DMS 273 (cell line): ENCODE data around the gene ANO10.

Source experiments
- DNase-seq: peaks from one replicate; lab custom pipeline; 2025; ENCODE audit not compliant: unreplicated experiment; lab: John Stamatoyannopoulos, UW

ANO10 gene

DNA sequence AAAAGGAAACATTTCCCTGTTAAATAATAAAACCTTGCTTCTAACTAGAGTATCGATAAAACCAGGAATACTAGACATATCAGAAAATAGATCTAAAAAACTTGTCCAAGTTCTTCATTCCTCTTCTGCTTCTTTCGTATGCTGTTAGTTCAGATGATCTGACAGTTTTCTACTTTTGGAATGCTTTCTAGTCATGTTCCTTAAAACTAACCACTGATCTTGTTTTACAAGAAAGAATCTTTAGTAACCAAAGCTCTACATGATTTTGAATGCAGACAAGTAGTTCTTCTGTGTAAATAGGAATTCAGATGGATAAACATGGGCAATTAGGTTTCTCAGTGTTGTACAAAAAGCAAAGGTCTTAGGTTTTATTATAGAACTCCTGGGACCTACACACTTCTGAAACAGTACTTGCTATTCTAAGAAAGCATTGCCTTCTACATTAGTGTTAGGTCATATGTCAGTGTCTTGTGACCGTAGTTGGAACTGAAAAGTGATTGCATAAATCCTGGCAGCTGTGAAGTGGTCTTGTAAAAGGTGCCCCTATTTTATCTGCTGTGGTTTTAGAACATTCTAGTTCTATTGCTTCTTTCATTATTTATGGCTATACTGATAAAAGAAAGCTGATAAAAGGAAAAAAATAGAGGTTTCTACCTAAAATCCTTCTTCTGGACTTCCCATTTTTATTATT lies 294.8 kb downstream of the ANO10 start:
- DNase-seq: no peak

DNA sequence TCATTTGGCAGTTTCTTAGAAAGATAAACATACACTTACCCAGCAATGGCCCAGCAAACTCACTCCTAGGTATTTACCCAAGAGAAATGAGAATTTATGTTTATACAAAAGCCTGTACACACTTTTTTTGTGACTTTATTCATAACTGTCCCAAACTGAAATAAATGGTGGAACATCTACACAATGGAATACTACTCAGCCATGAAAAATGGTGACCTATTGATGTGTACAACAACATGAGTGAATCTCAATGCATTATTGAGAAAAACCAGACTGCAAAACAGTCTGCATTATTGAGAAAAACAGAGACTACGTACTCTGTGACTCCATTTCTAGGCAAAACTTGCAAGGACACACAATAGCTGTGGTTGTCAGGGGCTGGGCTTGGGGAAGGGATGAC lies 298.3 kb downstream of the ANO10 start:
- DNase-seq: no peak

DNA sequence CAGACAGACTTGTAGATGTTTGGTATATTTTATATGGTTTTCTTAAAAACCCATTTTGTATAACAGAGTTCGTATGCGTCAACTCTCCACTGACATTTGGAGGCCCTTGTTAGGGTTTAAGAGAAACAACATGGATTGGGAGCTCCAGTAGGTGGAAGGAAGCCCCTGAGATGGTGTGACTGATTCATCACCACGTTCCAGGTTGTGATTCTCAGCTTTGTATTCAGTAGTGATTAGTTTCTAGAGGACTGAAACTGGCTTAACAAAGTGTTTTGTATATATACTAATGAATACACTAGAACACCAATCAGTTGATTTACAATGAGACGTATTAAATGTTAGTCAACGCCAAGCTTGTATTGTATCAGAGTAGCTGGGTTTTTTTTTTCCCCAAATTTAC lies 301.5 kb downstream of the ANO10 start:
- DNase-seq: no peak

DNA sequence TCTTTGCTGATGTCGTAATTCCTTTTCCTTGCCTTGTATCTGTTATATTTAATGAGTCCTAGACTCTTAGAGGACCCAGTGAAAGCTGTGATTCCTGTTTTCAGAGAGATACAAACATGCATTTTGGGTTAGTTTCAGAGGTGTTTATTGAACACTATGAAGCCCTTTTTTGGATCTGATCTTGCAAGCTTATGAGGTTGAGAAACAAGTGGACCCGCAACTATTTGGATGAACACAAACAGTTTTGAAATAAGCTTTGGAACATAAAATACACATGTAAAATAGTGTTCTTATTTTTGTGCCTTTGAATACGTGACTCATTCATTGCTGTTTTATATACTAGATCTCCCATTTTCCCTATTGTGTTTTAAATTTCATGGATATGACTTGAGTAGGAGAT lies 302.0 kb downstream of the ANO10 start:
- DNase-seq: no peak

DNA sequence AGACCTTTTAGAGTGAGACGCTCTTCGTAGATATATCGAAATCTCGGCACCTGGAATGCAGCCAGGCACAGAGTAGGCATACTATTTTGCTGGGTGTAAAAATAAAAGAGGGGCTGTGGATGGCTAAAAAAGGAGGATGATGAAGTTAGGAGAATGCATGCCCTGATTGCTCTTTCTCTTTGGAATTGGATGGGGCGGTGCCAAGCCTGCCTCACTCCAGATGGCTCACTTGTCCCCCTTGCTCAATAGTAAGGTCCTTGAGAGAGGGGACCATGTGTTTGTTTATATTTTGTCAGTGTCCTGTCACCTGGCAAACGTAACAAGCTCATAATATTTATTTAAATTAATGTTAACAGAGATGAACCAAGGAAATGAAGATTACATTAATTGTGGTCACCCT lies 302.4 kb downstream of the ANO10 start:
- peak; percentile 1 for DNase-seq

DNA sequence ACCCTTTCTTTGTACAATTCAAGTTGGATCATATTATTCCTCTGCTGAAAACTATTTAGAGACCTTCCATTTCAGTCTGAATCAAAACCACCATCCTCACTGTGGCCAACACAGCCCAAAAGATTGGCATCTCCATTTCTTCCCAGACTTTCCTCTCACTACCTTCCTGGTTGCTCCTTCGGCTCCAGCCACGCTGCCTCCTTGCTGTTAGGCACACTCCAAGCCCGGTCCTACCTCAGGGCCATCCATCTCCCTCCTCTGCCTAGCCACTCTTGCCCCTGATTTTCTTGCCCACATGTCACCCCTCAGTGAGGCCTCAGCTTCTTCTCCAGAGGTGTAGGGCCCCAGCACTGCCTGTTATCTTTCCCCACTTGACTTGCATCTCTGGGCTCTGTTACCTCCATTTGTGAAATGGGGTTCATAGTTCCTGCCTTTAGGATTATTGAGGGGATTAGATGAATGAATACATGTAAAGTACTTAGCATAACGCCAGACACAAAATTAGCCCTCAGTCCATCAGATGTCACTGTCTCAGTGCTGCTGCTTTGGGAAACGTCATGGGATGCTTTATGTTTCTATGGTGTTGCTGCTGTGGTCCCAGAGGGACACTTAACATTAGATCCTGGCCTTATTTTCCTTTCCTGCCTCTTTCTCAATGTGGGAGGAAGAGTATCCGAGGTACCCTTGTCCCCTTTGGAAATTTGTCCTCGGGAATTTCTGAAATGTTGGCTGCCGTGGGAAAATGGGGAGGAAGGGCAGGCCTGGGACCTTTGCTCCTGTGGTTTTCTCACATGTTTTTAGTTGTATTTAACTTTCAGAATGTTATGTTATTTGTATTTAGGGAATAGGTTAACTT lies 304.1 kb downstream of the ANO10 start:
- no peak for DNase-seq

DNA sequence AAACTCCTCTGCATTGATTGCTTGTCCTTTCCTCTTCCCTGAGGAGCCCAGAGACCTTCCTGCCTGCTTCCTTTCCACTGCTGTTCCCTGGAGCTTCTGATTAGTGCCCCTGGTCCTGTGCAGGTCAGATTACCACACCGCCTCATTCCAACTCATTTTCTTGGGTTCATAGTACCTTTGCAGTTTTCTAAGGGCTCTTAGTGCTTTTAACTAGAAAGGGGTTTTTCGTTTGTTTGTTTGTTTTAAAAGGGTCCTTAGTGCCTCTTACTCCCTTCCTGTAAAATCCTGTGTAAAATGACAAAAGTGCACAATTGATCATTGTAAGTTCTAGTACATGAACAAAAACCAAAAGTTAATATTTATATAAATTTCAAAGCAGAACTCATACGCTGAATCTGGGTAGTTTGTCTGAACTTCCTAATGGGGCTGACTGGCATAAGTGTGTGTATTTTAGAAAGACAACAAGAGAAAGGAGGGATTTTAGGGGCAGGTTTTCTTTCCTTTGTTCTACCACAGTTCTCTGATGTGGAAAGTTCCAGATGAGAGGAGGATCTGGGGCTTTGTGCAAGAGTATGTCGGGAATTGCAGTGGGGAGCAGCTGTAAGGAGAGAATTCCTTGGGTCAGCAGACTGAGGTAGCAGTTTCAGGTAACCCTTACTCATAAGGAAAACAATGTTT lies 304.9 kb downstream of the ANO10 start:
- DNase-seq: no peak
